ENCODE data around the gene SMIM24.

- TF ChIP-seq, protein P1, sequence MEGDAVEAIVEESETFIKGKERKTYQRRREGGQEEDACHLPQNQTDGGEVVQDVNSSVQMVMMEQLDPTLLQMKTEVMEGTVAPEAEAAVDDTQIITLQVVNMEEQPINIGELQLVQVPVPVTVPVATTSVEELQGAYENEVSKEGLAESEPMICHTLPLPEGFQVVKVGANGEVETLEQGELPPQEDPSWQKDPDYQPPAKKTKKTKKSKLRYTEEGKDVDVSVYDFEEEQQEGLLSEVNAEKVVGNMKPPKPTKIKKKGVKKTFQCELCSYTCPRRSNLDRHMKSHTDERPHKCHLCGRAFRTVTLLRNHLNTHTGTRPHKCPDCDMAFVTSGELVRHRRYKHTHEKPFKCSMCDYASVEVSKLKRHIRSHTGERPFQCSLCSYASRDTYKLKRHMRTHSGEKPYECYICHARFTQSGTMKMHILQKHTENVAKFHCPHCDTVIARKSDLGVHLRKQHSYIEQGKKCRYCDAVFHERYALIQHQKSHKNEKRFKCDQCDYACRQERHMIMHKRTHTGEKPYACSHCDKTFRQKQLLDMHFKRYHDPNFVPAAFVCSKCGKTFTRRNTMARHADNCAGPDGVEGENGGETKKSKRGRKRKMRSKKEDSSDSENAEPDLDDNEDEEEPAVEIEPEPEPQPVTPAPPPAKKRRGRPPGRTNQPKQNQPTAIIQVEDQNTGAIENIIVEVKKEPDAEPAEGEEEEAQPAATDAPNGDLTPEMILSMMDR (IDR thresholded peaks at IDR 0.05): no peak
- no peak for TF ChIP-seq POLR2A (IDR thresholded peaks at IDR 0.05)
These were observed 15.6 kb downstream of the SMIM24 start for GRCh38 chr19:3464587-3465235.

All from lower leg skin (tissue), 3 donors.